Stimulated activated CD8-positive, alpha-beta memory T cell treated with anti-CD3 and anti-CD28 coated beads, Interleukin-7, amount 100 ng/mL, for 24 hours (primary cell): ENCODE measurements around the gene PPP1R2.
"Not testable (repeated sequence)": the region's sequence is repeated elsewhere in the genome, so short reads cannot be mapped to it uniquely, and the experiment has no call there.

ENCODE experiments used
- DNase-seq: peaks from one replicate; pipeline ENCODE4 v3.0.0-alpha.2; 2020; ENCODE audit warnings: low read depth

PPP1R2 gene

DNA sequence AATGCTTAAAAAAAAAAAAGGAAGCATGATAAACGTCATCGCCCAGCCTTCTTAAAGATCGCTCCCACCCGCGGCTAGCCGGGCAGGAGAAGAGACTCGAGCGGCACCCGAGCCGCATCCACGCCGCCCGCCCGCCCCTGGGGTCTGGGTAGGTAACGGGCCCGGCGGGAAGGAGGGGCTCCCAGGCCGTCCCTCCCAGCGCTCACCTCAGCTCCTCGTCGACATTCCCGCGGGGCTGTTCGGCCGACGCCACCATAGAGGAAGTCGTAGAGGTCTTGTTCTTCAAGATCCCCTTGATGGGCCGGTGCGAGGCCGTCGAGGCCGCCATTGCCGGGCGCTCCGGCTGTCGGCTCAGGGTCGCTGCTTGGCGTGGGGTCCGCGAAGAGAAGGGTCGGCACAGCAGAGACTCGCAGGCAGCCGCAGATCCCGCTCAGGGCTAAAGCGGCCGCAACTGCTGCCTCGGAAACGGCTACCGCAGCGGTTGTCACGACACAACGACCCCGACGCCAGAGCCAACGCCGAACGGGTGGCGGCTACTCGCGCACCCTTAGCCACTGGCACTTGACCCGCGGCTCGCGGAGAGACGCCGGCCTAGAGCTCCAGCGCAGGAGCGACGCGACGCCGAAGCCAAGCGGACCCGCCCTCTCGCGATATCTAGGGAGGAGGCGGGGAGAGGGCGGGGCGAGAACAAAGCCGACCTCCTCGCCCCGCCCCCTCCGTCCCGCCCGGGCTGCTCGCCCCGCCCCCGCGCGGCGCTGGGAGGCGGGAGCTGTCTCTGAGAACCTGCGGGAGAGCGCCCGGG, at the start of gene PPP1R2:
PPP1R2 (minus strand) TSS at position 628 of the 802 bp plus-strand sequence; CDS start at position 328, 300 bp downstream.
- peak; percentile 82 for DNase-seq

DNA sequence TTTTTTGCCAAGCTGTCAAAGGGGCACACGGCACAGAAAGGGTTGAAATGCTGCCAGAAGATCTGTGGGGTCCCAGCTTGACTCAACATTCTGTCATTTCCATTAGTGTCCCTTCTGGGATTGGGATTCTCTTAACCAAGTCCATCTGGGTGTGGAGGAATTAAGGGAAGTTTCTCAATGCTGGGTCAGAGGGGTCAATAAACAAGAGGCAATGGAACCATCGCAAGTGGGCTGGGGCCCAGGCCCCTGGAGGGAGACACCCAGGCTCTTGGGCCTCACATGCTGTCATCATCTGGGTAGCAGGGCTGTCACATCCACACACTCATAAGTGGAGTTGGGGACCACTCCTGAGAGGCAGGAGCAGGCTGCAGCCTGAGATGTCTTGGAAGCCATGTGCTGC, 48.7 kb upstream of the PPP1R2 start:
- no peak for DNase-seq

DNA sequence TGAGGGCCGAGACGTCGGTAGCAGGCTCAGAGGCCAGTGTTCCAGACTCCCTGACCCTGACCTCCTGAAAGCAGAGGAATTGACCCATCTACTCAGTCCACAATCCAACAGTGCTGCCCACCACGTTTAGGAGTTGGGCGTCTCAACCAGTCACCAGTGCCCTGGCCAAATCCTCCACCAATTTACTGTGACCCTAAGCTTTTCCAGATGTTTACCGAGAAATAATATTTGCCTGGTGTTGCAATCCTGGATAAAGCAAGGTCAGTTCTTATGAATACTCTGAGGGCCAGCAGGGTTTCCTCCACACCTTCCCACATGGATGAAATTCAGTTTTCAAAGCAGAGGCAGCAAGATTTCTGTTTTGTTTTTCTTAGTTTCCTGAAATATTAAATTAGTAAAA, 48.1 kb upstream of the PPP1R2 start:
- no peak for DNase-seq

DNA sequence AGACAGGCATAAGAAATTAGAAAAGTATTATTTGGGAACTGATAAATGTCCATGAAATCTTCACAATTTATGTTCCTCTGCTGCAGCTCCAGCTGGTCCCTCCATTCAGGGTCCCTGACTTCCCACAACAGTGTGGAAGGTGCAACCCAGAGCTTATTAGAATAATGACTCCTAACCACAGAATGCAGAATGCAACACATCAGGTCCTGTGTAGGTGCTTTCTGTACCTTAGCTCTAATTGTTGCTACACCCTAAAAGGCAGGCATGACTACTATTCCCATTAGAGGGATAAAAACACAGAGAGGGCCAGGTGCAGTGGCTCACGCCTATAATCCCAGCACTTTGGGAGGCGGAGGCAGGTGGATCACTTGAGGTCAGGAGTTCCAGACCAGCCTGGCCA, 47.3 kb upstream of the PPP1R2 start:
- DNase-seq, result not testable (repeated sequence)

DNA sequence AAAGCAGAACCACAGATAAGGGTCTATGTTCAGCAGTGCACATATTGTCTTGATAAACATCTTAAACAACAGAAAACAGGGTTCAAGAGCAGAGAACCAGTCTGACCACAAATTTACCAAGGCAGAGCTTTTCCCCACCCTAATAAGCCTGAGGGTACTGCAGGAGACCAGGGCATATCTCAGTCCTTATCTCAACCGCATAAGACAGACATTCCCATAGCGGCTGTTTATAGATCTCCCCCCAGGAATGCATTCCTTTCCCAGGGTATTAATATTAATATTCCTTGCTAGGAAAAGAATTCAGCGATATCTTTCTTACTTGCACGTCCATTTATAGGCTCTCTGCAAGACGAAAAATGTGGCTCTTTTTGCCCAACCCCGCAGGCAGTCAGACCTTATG, 46.7 kb upstream of the PPP1R2 start:
- not testable (repeated sequence) for DNase-seq

DNA sequence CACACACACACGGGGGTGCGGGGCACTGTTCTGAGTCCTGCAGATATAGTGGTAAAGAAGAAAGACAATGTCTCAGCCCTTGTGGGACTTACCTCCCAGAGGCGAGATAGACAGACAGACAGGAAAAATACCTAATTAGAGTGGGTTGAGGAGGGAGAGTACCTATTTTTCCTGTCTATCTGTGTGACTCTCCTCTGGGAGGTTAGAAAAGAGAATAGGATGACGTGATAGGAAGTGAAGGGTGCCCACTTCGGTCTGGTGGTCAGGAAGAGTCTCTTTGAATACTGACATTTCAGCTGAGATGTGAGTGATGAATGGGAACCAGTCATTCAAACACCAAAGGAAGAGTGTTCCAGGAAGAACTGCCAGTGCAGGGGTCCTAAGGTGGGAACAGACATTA, 44.7 kb upstream of the PPP1R2 start:
- DNase-seq, result no peak

DNA sequence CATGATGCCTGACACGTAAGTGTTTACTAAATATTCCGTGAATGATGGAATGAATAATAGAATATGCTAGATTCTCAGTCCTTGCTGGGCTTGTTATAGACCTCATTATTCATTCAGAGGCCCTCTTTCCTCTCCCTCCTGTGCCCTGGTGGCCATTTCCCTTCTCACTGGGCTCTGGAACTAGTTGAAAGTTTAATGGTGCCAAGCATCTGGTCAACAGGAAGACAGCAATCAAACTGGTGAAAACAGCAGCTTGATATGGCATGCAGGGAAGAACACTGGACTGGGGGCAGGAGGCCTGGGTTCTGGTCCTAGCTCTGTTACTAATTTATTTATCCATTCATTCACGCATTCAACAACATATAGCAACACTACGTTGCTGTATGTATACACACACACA, 44.3 kb upstream of the PPP1R2 start:
- no peak for DNase-seq

DNA sequence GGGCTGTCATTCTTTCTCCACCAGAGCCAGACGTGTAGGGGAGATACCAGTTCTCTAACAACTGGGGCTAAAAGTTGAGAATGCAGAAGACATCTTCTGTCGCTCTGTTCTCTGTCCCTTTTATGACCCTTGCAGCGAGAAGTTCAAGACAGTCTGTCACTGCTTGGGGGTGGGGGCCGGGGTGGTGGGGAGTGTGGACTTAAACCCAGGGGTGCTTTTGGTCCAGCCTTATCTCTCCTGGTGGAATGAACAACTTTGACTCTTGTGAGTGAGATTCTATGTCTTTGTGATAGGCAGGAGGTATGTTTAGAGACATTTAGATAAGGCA, 41.4 kb upstream of the PPP1R2 start:
- no peak for DNase-seq

DNA sequence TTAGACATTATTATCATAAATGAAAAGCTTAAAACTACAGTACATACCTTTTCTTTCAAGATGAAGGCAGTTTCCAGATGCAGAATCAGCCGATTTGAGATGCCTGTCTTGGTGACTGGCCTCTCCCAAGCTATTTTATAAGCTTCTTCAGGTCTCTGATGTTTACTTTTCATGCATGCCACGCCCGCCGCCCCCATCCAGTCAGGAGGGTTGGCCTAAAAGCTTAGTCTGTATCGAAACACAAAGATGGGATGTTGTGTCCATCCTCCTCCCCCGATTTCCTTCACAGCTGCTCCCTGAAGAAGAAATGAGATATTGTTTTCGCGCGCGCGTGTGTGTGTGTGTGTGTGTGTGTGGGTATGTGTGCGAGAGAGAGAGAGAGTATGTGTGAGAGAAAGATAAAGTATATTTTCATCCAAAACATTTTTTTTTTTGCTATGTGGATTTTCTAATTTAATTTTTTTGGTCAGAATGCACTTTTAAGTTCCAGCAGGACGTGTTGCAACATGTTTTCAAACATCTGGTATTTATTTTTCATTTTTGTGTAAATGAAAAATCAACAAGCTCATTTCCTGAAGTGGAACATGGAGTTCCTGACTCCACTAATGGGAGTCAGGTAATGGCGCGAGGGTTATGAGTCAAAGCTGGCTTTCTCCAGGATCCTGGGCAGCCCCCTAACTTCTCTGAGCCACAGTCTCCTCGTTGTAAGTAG, 40.9 kb upstream of the PPP1R2 start, which contains the start of gene APOD:
APOD (minus strand) TSS at position 110 of the 712 bp plus-strand sequence. CDS start 4,479 bp downstream, outside the sequence.
- DNase-seq, result no peak

DNA sequence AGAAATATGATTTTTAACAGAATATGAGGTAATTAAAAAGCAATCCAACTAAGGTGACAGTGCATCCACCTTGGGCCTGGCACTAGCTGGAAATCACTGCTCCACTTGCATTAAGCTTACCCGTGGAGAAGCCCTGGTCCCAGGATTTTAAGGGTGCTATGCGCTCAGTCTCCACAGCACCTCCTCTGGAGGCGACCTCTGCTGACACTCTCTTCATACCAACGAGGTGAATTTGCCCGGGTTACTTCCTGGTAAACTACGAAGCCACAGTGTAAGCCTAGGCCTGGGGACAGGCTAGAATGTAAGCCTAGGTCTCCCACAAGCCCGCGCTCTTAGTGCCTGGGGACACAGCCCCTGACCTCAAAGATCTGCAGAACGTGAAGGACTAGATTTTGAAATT, 39.8 kb upstream of the PPP1R2 start:
- no peak for DNase-seq

DNA sequence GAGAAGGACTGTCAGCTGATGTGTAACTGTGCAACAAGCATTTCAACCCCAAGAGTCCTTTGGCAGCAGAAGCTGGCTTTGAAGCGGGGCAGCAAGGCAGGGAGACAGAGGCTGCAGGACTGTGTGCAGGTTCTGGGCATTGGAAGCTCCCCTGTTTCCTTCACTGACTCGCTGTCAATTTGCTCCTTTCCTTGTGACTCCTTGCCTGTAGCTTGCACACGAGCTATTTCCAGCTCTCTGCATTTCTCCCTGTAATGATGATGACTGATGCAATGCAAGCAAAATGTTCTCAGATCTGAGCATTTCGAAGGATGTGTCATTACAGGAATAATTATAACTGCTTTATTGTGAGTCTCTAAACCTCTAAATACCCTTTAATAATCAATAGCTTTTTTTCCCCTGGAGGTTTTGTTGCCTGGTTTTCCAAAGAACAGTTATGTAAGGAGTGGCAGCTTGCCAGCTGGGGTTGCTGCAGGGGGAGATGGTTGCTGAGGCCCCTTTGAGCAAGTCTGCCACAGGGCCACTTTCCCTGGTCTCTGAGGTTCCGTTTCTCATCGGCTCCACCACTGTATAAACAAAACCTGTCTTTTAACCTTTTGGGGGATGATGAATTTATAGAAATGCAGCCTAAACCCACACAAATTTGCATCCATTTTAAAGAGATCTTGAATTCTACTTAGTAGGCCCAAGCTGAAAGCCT, 37.8 kb upstream of the PPP1R2 start:
- no peak for DNase-seq

DNA sequence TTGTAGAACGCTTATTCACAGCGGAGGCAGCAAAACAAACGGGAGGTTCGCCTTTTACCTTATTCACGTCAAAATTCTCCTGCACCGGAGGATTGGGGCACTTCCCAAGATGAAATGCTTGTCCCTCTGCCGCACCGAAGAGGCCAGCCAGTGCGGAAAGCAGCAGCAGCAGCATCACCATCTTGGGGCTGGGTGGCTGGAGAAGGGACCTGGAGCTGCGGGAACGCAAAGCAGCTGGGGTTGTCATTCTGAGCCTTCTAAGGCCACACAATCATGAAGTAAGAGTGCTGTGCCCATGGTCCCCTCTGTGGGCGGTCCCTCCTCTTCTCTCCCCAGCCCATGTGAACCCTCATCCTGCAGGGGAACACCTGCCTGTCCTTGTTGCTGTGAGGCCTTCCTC, 36.2 kb upstream of the PPP1R2 start:
- DNase-seq, result no peak

DNA sequence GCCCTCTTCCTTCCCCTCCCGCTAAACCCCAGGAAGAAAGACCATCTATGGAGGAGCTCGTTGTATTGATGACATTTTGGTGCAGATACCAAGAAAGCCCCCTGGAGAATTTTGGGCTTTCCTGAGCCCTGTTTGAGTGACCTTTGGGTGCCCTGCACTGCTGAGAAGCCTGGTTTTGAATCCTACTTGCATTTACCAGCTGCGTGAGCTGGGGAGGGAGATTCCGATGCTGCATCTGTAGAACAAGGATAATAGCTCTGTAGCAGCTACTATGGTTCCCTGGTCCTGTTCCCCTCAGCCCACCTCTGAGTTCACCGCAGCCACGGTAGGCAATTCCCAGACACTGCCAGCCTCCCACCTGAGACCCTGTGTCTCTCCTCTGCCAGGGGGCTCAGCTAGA, 35.4 kb upstream of the PPP1R2 start:
- DNase-seq, result no peak

DNA sequence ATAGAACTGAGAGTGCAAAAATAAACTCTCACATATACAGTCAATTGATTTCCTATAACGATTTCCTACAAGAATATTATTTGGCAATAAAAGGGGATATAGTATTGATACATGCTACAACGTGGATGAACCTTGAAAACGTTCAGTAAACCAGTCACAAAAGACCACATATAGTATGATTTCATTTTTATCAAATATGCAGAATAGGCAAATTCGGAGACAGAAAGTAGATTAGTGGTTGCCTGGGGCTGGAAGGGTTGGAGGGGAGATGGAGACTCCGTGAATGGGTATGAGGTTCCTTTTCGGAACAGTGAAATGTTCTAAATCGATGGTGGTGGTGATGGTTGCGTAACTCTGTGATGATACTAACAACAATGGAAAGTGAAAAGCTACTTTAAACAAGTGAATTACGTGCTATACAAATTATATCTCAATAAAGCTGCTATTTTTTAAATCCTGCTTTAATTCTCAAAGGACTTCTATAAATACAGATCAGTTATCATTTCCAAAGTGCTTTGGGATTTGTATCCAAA, 34.6 kb upstream of the PPP1R2 start:
- DNase-seq, result no peak

DNA sequence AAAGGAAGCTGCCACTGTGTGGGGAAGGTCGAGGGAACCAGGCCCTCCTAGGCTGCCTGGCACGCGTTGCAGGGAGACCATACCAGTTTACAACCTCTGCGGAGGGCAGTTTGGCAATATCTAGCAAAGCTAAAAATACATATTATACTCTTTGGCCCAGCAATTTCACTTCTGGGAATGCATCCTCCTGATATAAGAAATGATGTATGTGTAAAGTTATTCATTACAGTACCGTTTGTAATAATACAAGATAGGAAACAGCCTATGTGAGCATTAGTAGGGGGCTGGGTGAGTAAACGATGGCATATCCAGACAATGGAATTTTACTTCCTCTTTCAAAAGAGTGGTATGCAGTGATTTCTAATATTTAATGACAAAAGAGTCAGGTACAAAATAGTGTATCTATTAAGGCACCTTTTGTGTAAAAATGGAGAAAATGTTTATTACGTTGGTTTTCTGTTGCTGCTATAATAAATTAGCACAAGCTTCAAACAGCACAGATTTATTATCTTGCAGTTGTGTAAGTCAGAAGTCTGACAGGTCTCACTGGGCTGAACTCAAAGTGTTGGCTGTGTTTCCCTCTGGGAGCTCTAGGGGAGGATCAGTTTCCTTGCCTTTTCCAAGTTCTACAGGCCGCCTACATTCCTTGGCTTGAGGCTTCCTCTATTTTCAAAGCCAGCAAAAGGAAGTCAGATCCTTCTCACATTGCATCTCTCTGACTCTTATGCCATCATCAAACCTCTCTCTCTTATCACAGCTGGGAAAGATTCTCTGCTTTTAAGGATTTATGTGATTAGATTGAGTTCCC, 31.6 kb upstream of the PPP1R2 start:
- no peak for DNase-seq

DNA sequence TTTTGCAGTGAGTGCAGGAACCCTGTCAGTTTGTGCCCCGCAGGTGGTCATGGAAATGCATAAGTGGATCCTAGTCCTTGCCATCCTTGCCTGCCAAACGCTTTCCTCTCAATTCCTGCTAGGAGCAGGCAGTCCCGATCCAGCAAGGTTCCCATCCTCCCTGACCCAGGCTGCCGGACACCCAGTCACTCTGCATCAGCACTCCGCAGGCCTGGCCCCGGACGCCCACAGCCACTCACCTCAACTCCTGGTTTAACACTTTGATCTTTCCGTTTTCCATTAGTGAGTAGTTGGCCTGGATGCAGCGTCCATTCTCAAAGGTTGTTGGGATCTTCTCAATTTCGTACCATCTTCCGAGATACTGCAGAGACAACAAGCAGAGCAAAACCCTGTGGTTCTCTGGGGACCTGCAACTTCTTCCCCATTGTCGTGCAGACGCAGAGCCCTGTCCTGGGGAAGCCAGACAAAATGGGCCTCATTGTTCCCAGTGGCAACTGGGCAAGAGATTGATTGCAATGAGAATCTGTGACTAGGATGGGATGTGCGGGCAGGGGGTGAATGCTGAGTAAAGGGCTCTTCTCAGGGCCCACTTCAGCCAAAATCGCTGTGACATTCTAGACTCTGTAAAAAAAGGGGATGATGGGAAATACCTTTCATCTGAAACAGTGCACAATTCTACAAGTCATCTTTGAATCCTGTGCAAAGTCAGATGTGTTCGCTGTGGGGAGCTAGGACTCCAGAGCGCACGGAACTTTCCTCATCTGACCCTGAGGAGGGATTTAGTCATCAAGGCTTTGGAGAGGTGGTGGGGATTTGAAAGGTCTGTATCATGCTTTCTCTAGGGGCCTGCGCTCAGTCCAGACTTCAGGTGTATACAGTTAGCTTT, 30.7 kb upstream of the PPP1R2 start:
- no peak for DNase-seq

DNA sequence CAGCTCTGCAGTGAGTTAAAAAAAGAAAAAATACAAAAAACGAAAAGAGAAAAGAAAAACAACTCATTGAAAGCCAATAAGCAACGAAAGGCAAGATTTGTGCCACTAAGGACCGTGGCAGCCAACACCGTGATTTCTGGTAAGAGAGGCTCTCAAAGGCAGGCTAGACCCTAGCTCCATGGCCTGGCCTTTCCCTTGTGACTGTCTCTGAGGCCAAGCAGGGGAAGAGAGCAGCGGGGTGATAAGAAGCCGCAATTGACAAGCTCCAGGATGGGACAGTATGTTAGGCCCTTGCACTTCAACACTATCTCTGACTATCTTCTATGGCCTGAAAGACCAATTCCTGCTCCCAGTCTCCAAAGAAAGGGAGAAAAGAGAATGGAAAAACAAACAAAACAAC, 28.2 kb upstream of the PPP1R2 start:
- no peak for DNase-seq

DNA sequence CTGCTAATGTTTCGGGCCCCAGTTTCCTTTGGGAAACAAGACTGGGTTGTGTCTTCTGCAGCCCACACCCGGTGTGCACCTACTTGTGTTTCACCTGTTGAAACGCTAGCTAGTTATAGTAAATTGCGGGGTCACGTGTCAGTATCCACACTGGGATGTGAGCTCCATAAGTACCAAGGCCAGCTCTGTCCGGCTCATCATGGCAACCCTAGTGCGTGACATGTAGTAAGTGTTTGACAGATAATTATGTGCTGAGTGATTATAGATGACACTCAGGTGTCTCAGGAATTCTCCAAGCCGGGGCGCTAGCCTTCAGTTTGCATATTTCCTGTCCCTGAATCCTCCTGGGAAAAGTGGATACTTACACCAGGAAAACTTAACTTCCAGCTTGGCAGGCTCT, 27.8 kb upstream of the PPP1R2 start:
- DNase-seq, result no peak

DNA sequence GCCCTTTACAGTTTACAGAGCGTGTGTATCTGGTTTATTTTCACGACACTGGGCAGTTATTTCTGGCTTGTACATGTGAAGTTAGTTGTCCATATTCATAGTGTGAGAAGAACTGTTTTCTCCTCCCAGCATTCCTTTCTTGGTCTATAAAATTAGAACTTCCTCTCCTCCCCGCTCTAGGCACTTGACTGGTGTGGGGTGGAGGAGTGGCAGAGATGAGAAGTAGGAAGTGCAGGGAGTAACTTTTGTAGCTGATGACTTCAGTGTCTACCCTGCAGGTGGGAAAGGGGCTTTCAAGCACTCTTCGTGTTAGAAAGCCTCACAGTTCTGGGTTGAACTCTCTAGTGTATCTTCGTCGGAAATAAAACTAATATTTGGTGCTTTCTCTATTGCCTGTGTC, 27.2 kb upstream of the PPP1R2 start:
- DNase-seq, result no peak

DNA sequence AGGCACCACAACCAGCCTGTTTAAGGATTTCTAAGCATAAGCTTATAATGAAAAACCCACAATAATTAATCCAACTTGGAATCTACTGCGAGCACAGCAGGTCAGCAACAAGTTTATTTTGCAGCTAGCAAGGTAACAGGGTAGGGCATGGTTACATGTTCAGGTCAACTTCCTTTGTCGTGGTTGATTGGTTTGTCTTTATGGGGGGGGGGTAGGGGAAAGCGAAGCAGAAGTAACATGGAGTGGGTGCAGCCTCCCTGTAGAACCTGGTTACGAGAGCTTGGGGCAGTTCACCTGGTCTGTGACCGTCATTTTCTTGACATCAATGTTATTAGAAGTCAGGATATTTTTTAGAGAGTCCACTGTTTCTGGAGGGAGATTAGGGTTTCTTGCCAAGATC, 25.5 kb upstream of the PPP1R2 start:
- no peak for DNase-seq

DNA sequence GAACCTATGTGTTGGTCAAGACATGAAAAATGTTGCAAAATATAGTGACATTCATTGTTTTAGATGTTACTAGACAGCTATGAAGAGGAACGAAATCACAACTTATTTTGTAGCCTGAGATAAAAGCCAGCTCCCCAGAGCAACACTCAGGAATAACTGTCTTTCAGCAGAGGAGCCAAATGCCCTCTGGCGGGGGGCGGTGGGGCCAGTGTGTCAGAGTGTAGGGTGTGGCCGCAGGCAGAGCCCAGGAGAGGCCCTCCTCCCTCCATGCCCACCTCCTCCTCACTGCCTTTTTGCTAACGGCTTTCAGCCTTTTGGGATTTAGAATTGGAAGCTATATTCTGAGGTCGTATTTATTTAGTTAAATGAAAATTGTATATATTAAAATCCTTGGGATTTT, 23.7 kb upstream of the PPP1R2 start:
- no peak for DNase-seq
